ENCODE measurements around the gene VDAC1. TPM values are rescaled to one million over a fixed set of nuclear protein-coding genes. Genes with fewer than 3 reads are reported as not detected.
A peak's percentile ranks its signal among the peaks of the same experiment; 100 is the strongest.

VDAC1 gene
- total RNA-seq, 2 experiments from 2014 or later: 157 to 247 TPM

DNA sequence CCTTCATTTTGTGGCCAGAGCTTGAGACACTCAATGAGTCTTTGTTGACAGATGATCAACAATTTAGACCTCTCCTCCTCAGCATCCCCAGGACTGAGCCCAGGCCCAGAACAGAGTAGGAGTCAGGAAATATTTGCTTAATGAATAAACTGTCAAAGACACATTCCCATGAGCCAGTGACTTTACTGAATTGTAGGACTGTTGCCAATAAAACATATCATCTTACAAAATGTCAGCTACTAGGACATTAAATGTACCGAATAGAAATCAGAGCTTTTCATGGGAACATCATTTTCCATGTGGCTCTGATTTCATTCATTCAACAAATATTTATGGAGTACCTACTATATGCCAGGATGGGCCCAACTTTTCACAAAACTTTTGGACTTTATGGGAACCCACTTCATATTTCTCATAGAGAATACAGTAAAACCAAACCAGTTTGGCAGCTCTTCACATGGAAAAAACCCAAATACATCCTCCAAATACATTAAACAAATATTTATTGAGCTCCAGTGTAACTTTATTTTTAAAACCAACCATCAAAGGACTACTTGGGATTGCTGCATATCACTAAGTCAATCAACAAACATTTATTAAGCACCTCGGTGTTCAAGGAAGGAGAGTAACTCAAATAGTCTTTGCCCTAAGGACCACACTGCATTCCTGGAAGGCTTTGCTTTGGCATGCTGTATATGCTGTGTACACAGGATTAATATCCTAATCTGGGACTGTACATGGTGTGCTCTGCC lies 11.4 kb downstream of the VDAC1 start:
- Histone ChIP-seq H3K4me1 (ENCODE audit: insufficient read depth, low read length, poor library complexity, severe bottlenecking) (peaks cover 52% of the 10 kb centered on the region), H4K20me1 (ENCODE audit: insufficient read depth, low read length) (peaks cover 38% of the 10 kb centered on the region), H3K27ac (ENCODE audit: low read depth, low read length, poor library complexity, severe bottlenecking) (no peak overlapping the region), H2AFZ (ENCODE audit: low read length) (no peak overlapping the region), H3K9me3 (ENCODE audit: low read length) (no peaks in the 10 kb centered on the region), H3K9me2 (ENCODE audit: insufficient read depth, low read length) (no peaks in the 10 kb centered on the region), H3K79me2 (ENCODE audit: insufficient read depth, low read depth, low read length) (peaks cover 73% of the 10 kb centered on the region), H3K4me2 (ENCODE audit: low read length) (peak overlapping the region; percentile 30; the same call in 1 of the 2 replicates), H3K36me3 (ENCODE audit: insufficient read depth, low read length) (peaks cover 57% of the 10 kb centered on the region), H3K4me3 (ENCODE audit: low read depth, low read length, poor library complexity, severe bottlenecking) (no peak overlapping the region)
- CTCF ChIA-PET (ENCODE audit: unreplicated experiment): interaction anchor here (1.2 kb wide), 1 partner anchor 23 kb away, joined by 3 read pairs; no protein-coding TSS in a partner anchor
- POLR2A ChIA-PET: interaction anchor here (0.9 to 3.9 kb wide), 4 partner anchors 10 to 216 kb away, joined by 3 to 24 read pairs (median 3); no protein-coding TSS in a partner anchor
- TF ChIP-seq, protein P1, sequence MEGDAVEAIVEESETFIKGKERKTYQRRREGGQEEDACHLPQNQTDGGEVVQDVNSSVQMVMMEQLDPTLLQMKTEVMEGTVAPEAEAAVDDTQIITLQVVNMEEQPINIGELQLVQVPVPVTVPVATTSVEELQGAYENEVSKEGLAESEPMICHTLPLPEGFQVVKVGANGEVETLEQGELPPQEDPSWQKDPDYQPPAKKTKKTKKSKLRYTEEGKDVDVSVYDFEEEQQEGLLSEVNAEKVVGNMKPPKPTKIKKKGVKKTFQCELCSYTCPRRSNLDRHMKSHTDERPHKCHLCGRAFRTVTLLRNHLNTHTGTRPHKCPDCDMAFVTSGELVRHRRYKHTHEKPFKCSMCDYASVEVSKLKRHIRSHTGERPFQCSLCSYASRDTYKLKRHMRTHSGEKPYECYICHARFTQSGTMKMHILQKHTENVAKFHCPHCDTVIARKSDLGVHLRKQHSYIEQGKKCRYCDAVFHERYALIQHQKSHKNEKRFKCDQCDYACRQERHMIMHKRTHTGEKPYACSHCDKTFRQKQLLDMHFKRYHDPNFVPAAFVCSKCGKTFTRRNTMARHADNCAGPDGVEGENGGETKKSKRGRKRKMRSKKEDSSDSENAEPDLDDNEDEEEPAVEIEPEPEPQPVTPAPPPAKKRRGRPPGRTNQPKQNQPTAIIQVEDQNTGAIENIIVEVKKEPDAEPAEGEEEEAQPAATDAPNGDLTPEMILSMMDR (conservative IDR thresholded peaks at IDR 0.05; ENCODE audit: low read length): no peak
- TF ChIP-seq EZH2phosphoT487 (IDR thresholded peaks at IDR 0.05; ENCODE audit: borderline replicate concordance, low read depth, low read length): no peak
- no peak for DNase-seq (ENCODE audit: low spot score)
- intact Hi-C loops (cut with micrococcal nuclease; ENCODE audit: unreplicated experiment): no loop called here
- no TSS peak for BruUV-seq (replicated peaks)

DNA sequence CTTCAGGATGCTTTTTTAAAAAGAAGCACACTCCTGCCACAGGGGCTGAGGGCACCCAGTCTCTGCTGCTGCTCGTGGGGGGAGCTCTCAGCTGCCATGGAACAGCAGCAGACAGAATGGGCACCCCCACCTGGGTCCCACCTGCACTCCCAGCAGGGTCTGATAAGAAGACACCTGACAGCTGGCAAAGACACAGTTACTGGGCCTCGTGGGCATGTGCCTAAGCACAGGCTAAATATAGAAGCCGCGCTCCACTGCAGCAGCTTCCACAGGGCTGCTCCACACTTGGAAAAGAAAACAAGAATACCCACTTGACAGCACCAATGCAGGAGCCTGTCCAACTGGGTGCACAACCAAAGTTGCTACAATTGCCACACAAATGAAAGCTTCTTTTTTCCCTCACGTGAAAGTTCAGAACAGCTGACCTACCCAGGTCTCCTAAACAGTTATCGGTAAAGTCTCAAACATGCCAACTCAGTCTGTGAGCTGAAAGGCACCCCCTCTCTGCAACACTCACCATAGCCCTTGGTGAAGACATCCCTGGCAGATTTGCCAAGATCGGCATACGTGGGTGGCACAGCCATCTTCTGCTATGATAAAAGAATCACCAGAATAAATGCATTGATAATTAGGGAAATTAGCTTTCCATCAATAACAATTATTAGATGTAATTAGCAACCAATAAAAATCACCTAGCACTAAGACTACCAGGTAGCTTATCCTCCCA lies 12.2 kb downstream of the VDAC1 start:
- DNase-seq (ENCODE audit: low spot score): peak; percentile 45
- H2AFZ ChIP-seq (ENCODE audit: low read length): no peak overlapping the region
- H3K27ac ChIP-seq (ENCODE audit: low read depth, low read length, poor library complexity, severe bottlenecking): peak overlapping the region; percentile 6
- TF ChIP-seq EZH2phosphoT487 (IDR thresholded peaks at IDR 0.05; ENCODE audit: borderline replicate concordance, low read depth, low read length): no peak
- TF ChIP-seq, protein P1 (conservative IDR thresholded peaks at IDR 0.05; ENCODE audit: low read length): no peak
- BruUV-seq (replicated peaks): no TSS peak
- H3K4me2 ChIP-seq (ENCODE audit: low read length): peak overlapping the region; percentile 30
- peaks cover 64% of the 10 kb centered on the region for H3K36me3 ChIP-seq (ENCODE audit: insufficient read depth, low read length)
- H3K79me2 ChIP-seq (ENCODE audit: insufficient read depth, low read depth, low read length): peaks cover 65% of the 10 kb centered on the region
- H3K4me3 ChIP-seq (ENCODE audit: low read depth, low read length, poor library complexity, severe bottlenecking): no peak overlapping the region
- peaks cover 38% of the 10 kb centered on the region for H4K20me1 ChIP-seq (ENCODE audit: insufficient read depth, low read length)
- POLR2A ChIA-PET: interaction anchor here (0.6 to 3.9 kb wide), 4 partner anchors 10 to 98 kb away, joined by 3 to 24 read pairs (median 4); no protein-coding TSS in a partner anchor
- no peaks in the 10 kb centered on the region for H3K9me2 ChIP-seq (ENCODE audit: insufficient read depth, low read length)
- CTCF ChIA-PET (ENCODE audit: unreplicated experiment): interaction anchor here (1.2 kb wide), 1 partner anchor 23 kb away, joined by 3 read pairs; no protein-coding TSS in a partner anchor
- H3K9me3 ChIP-seq (ENCODE audit: low read length): no peaks in the 10 kb centered on the region
- intact Hi-C loops (cut with micrococcal nuclease; ENCODE audit: unreplicated experiment): no loop called here
- H3K4me1 ChIP-seq (ENCODE audit: insufficient read depth, low read length, poor library complexity, severe bottlenecking): peaks cover 52% of the 10 kb centered on the region

All from OCI-LY7 (cell line).